MCF 10A (cell line): ENCODE data around the gene MAGIX. TPM values are rescaled to one million over a fixed set of nuclear protein-coding genes. Genes with fewer than 3 reads are reported as not detected.
A peak's percentile ranks its signal among the peaks of the same experiment; 100 is the strongest.

Experiments used
- BruUV-seq: library from RNA; stranded (reverse); fragments of 400-500 nt; replicated peaks from 2 replicates; lab custom pipeline; 2021; lab: Mats Ljungman, UMichigan
- CTCF ChIA-PET: fragments of 300-600 bp; sonication (Branson Sonifier 250); formaldehyde crosslinking; extraction: SDS; loops from one replicate; lab custom pipeline; 2021; ENCODE audit warnings: antibody characterized with exemption, inconsistent platforms; lab: Yijun Ruan, JAX
- POLR2A ChIA-PET: fragments of 300-600, 350-650 bp; sonication (Branson Sonifier 250); formaldehyde crosslinking; extraction: SDS; loops from one replicate; lab custom pipeline; 2020; ENCODE audit warnings: antibody characterized with exemption, inconsistent platforms; lab: Yijun Ruan, JAX
- DNase-seq: peaks from one replicate; pipeline ENCODE4 v3.0.0-alpha.2; 2018; ENCODE audit not compliant: unreplicated experiment
- H3K27ac Mint-ChIP-seq: one replicate; pipeline ENCODE4 v1.8.0; 2022; ENCODE audit warnings: mild to moderate bottlenecking, low read depth, mixed read lengths; ENCODE audit not compliant: unreplicated experiment
- H3K27me3 Mint-ChIP-seq: one replicate; pipeline ENCODE4 v1.8.0; 2022; ENCODE audit warnings: mixed read lengths; ENCODE audit not compliant: insufficient read depth, unreplicated experiment
- H3K36me3 Mint-ChIP-seq: one replicate; pipeline ENCODE4 v1.8.0; 2022; ENCODE audit warnings: mild to moderate bottlenecking, moderate library complexity, mixed read lengths; ENCODE audit not compliant: insufficient read depth, unreplicated experiment
- H3K4me1 Mint-ChIP-seq: one replicate; pipeline ENCODE4 v1.8.0; 2022; ENCODE audit warnings: mixed read lengths; ENCODE audit not compliant: insufficient read depth, unreplicated experiment
- H3K4me3 Mint-ChIP-seq: one replicate; pipeline ENCODE4 v1.8.0; 2022; ENCODE audit warnings: mild to moderate bottlenecking, moderate library complexity, mixed read lengths; ENCODE audit not compliant: unreplicated experiment
- H3K9me3 Mint-ChIP-seq: one replicate; pipeline ENCODE4 v1.8.0; 2022; ENCODE audit warnings: mixed read lengths; ENCODE audit not compliant: unreplicated experiment
- intact Hi-C: fragments of 100-400 bp; cut with micrococcal nuclease; formaldehyde crosslinking; loops from 2 replicates; pipeline ENCODE4 v1.14.1; 2022
- total RNA-seq: library from RNA; stranded (reverse); gene quantifications from 2 replicates; pipeline ENCODE4 v1.2.3, GENCODE V29; 2022
- TF ChIP-seq, protein P1 (sequence below): fragments of 200-600 bp; IDR thresholded peaks from one replicate; pipeline ENCODE4 v1.8.0; 2022; ENCODE audit warnings: antibody characterized with exemption, mild to moderate bottlenecking; ENCODE audit not compliant: unreplicated experiment

MAGIX gene
- total RNA-seq, 1 experiment from 2014 or later = 0.84 TPM

GRCh38 chrX:49198540-49199314 is 36.2 kb downstream of the MAGIX start:
- Mint-ChIP-seq H3K36me3 (no peaks in the 10 kb centered on the region), H3K27me3 (peaks cover 15% of the 10 kb centered on the region), H3K4me1 (no peaks in the 10 kb centered on the region), H3K4me3 (peak overlapping the region; percentile 39), H3K9me3 (peaks cover 12% of the 10 kb centered on the region), H3K27ac (no peak overlapping the region)
- no peak for DNase-seq
- CTCF ChIA-PET = no interaction called here
- TF ChIP-seq, protein P1, sequence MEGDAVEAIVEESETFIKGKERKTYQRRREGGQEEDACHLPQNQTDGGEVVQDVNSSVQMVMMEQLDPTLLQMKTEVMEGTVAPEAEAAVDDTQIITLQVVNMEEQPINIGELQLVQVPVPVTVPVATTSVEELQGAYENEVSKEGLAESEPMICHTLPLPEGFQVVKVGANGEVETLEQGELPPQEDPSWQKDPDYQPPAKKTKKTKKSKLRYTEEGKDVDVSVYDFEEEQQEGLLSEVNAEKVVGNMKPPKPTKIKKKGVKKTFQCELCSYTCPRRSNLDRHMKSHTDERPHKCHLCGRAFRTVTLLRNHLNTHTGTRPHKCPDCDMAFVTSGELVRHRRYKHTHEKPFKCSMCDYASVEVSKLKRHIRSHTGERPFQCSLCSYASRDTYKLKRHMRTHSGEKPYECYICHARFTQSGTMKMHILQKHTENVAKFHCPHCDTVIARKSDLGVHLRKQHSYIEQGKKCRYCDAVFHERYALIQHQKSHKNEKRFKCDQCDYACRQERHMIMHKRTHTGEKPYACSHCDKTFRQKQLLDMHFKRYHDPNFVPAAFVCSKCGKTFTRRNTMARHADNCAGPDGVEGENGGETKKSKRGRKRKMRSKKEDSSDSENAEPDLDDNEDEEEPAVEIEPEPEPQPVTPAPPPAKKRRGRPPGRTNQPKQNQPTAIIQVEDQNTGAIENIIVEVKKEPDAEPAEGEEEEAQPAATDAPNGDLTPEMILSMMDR = no peak
- intact Hi-C loops = loop anchor here (10.0 kb wide), 1 partner anchor 556 kb away; no protein-coding TSS in a partner anchor
- POLR2A ChIA-PET = no interaction called here
- no TSS peak for BruUV-seq

DNA sequence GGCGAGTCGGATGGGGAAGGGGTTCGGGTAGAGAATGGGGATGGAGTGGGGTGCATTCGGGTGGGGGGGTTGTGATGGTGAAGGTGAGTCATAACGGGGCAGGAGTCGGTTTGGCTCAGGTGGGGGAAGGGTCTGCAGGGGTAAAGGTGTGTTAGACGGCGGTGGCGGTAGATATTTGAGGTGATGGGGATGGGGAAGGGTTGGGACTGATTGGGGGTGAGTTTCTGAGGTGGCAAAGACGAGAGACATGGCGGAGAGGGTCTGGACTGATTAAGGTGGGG is 36.7 kb downstream of the MAGIX start:
- intact Hi-C loops = loop anchor here (10.0 kb wide), 1 partner anchor 556 kb away; no protein-coding TSS in a partner anchor
- no peaks in the 10 kb centered on the region for H3K4me1 Mint-ChIP-seq
- POLR2A ChIA-PET = no interaction called here
- peak overlapping the region; percentile 39 for H3K4me3 Mint-ChIP-seq
- H3K27ac Mint-ChIP-seq = no peak overlapping the region
- BruUV-seq = no TSS peak
- no peaks in the 10 kb centered on the region for H3K36me3 Mint-ChIP-seq
- TF ChIP-seq, protein P1 = no peak
- CTCF ChIA-PET = no interaction called here
- no peak for DNase-seq
- peaks cover 15% of the 10 kb centered on the region for H3K27me3 Mint-ChIP-seq
- peaks cover 12% of the 10 kb centered on the region for H3K9me3 Mint-ChIP-seq

GRCh38 chrX:49199906-49200771 is 37.6 kb downstream of the MAGIX start, which contains the start of gene SYP:
SYP (minus strand) TSS chrX:49200193; CDS start chrX:49200186, 7 bp downstream.
- peaks cover 12% of the 10 kb centered on the region for H3K9me3 Mint-ChIP-seq
- POLR2A ChIA-PET = interaction anchor here (0.5 to 1.5 kb wide), 3 partner anchors 9 to 45 kb away, joined by 3 to 7 read pairs (median 4); no protein-coding TSS in a partner anchor
- no peak within 1 kb of the TSS for H3K27ac Mint-ChIP-seq
- TF ChIP-seq, protein P1 = no peak
- peak; percentile 80 for DNase-seq
- peak within 1 kb of the TSS; percentile 39 for H3K4me3 Mint-ChIP-seq
- H3K36me3 Mint-ChIP-seq = no peaks in the 10 kb centered on the region
- H3K27me3 Mint-ChIP-seq = peaks cover 15% of the 10 kb centered on the region
- intact Hi-C loops = loop anchor here (10.0 kb wide), 1 partner anchor 555 kb away; no protein-coding TSS in a partner anchor
- CTCF ChIA-PET = interaction anchor here (0.5 to 0.7 kb wide), 2 partner anchors 198 to 639 kb away, joined by 3 read pairs; partner anchors contain the start of gene GRIPAP1
- no peaks in the 10 kb centered on the region for H3K4me1 Mint-ChIP-seq
- BruUV-seq = TSS peak; percentile 47

DNA sequence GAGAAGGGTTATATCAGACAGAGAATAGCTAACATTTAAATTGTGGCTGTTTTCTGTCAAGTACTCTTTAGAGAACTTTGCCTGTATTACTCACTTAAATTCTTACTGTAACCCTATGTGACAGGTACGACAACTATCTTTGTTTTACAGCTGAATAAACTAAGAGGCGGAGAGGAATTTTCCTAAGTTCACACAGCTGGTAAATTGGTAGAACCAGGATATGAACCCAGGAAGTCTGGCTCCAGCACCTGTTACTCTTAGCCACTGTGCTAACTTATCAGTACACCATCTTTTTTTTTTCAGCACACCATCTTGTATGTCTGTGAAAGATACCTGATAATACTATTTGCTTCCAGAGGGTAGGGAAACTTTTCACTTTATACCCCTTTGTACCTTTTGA is 39.5 kb downstream of the MAGIX start:
- Mint-ChIP-seq H3K27me3 (peaks cover 15% of the 10 kb centered on the region), H3K27ac (no peak overlapping the region), H3K4me1 (no peaks in the 10 kb centered on the region), H3K36me3 (no peaks in the 10 kb centered on the region), H3K4me3 (no peak overlapping the region), H3K9me3 (peaks cover 12% of the 10 kb centered on the region)
- no TSS peak for BruUV-seq
- no peak for DNase-seq
- TF ChIP-seq, protein P1 = no peak
- CTCF ChIA-PET = interaction anchor here (0.7 to 1.9 kb wide), 2 partner anchors 9 to 1362 kb away, joined by 3 to 6 read pairs; no protein-coding TSS in a partner anchor
- intact Hi-C loops = no loop called here
- POLR2A ChIA-PET = no interaction called here
